Ishikawa (cell line): Measurements from ENCODE around the gene DNAH8.

Source experiments
- CREB1 ChIP-seq: IDR thresholded peaks from 2 replicates; pipeline ENCODE4 v1.6.1; 2012; ENCODE audit warnings: low read depth
- EGR1 ChIP-seq: IDR thresholded peaks from 2 replicates; pipeline ENCODE4 v1.6.1; 2012
- EP300 ChIP-seq: IDR thresholded peaks from 2 replicates; pipeline ENCODE4 v1.6.1; 2012; ENCODE audit warnings: borderline replicate concordance
- REST ChIP-seq: IDR thresholded peaks from 2 replicates; pipeline ENCODE4 v1.6.1; 2012; ENCODE audit warnings: low read depth, mild to moderate bottlenecking
- TCF12 ChIP-seq: IDR thresholded peaks from 2 replicates; pipeline ENCODE4 v1.6.1; 2012; ENCODE audit warnings: low read depth
- USF1 ChIP-seq: IDR thresholded peaks from 2 replicates; pipeline ENCODE4 v1.6.1; 2012
- ZBTB7A ChIP-seq: IDR thresholded peaks from 2 replicates; pipeline ENCODE4 v1.6.1; 2012; ENCODE audit warnings: low read depth

GRCh38 chr6:38797391-38797790, 82.3 kb downstream of the DNAH8 start:
- TF ChIP-seq USF1 (no peak), EGR1 (no peak), ZBTB7A (no peak), TCF12 (0 out of 2 replicates have a peak, but pooled peaks have one; percentile 62), REST (no peak), EP300 (peak; percentile 65), CREB1 (no peak)
